Right lobe of liver (tissue), 6 donors: Measurements from ENCODE around the gene NEGR1. TPM values are rescaled to one million over a fixed set of nuclear protein-coding genes. Genes with fewer than 3 reads are reported as not detected.

Experiments used
- ATAC-seq, 4 donors: fragments of 200-7000 bp; cut with Tn5 transposase; one replicate each; pipeline ENCODE4 v1.9.1; 2020; ENCODE audit warnings: mild to moderate bottlenecking in 4 of 4, moderate library complexity in 4 of 4
- DNase-seq, 3 donors: peaks; one replicate each; pipeline ENCODE4 v3.0.0-alpha.2; 2020
- H3K27ac ChIP-seq, 3 donors: fragments of 200-600 bp; one replicate each; pipeline ENCODE4 v1.8.0; 2022
- H3K27me3 ChIP-seq, 2 donors: fragments of 200-600 bp; one replicate each; pipeline ENCODE4 v1.8.0; 2022
- H3K36me3 ChIP-seq, 4 donors: fragments of 200-600 bp; sonication (generic) in 1 of 4; one replicate each; pipeline versions ENCODE4 v1.5.1 to v1.8.0; 2017 to 2022; ENCODE audit warnings: control low read depth in 1 of 4
- H3K4me1 ChIP-seq, 4 donors: fragments of 200-600 bp; sonication (generic) in 1 of 4; one replicate each; pipeline versions ENCODE4 v1.5.1 to v1.8.0; 2017 to 2022; ENCODE audit warnings: control low read depth in 1 of 4
- H3K4me3 ChIP-seq, 3 donors: fragments of 200-600 bp; one replicate each; pipeline ENCODE4 v1.8.0; 2022
- H3K9me3 ChIP-seq, 4 donors: fragments of 200-600 bp; sonication (generic) in 1 of 4; one replicate each; pipeline versions ENCODE4 v1.5.1 to v1.8.0; 2017 to 2022; ENCODE audit warnings: control low read depth in 1 of 4
- POLR2A ChIP-seq: fragments of 450-650 bp; IDR thresholded peaks from one replicate; pipeline ENCODE4 v1.6.1; 2017; ENCODE audit warnings: antibody characterized with exemption, mild to moderate bottlenecking
- WGBS: methylation state at CpG from one replicate; pipeline ENCODE4 v1.1.6; 2018; ENCODE audit warnings: low coverage, low lambda C conversion rate; ENCODE audit not compliant: insufficient coverage; ENCODE audit errors: missing lambda C conversion rate; 5-methylcytosine and 5-hydroxymethylcytosine counted together
- intact Hi-C, 2 donors: fragments of 100-400 bp; cut with DNase I; formaldehyde crosslinking; loops; one replicate each; pipeline versions ENCODE4 v1.11.2 to v1.14.1; 2022
- total RNA-seq, 6 experiments: library from RNA; depleted of rRNA in 2 of 6; stranded (reverse); fragments of >200 nt in 2 of 6; fragmentation: NEBNext Ultra II Directional in 3 of 6; extraction: Animal tissue kit (Norgen Biotek cat#: 25700) in 3 of 6; gene quantifications; one replicate each; pipeline versions ENCODE4 v1.1.0 to v1.2.4, GENCODE V29; 2016 to 2023
- TF ChIP-seq, protein P1 (sequence below), 4 donors: fragments of 200-600 bp in 3 of 4; fragments of 450-650 bp in 1 of 4; IDR thresholded peaks; one replicate each; pipeline versions ENCODE4 v1.5.1 to v1.8.0; 2016 to 2022; ENCODE audit warnings: antibody characterized with exemption in 4 of 4, mild to moderate bottlenecking in 2 of 4
- donor health status: DM: no; HTN: yes; CAD: no.
- donor health status: DM: no; HTN: no; CAD: no.
- donor health status: DM: no; HTN: no; CAD: no.
- donor health status: DM: no; HTN: yes; CAD: no.
- donor health status: DM: no; HTN: yes; CAD: no.

NEGR1 gene
- total RNA-seq, 6 experiments from 2014 or later = 0.02 to 0.31 (median 0.14) TPM

DNA sequence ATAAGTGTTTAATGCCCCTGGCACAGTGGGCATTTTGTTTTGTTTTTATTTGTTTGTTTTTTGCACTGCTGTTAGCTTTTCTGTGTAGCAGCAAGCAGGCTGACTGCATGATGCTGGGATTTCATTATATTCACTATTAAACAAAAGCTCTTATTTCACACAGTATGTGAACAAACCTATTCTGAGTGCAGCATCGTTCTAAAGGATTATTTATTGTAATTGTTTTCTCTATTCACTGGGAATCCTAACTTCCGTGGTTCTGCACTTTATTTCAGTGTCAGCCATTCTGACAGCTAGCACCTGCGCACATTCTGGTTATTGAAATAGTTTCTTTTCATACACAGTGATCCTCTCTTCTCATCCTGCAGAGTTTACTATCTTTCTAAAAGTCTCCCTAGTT is 595.0 kb downstream of the NEGR1 start:
- intact Hi-C loops = no loop called here
- no peaks in the 10 kb centered on the region for H3K4me1 ChIP-seq
- DNase-seq = no peak
- H3K27ac ChIP-seq = no peak overlapping the region
- no peaks in the 10 kb centered on the region for H3K36me3 ChIP-seq
- no peaks in the 10 kb centered on the region for H3K9me3 ChIP-seq
- no peak for TF ChIP-seq POLR2A
- TF ChIP-seq, protein P1, sequence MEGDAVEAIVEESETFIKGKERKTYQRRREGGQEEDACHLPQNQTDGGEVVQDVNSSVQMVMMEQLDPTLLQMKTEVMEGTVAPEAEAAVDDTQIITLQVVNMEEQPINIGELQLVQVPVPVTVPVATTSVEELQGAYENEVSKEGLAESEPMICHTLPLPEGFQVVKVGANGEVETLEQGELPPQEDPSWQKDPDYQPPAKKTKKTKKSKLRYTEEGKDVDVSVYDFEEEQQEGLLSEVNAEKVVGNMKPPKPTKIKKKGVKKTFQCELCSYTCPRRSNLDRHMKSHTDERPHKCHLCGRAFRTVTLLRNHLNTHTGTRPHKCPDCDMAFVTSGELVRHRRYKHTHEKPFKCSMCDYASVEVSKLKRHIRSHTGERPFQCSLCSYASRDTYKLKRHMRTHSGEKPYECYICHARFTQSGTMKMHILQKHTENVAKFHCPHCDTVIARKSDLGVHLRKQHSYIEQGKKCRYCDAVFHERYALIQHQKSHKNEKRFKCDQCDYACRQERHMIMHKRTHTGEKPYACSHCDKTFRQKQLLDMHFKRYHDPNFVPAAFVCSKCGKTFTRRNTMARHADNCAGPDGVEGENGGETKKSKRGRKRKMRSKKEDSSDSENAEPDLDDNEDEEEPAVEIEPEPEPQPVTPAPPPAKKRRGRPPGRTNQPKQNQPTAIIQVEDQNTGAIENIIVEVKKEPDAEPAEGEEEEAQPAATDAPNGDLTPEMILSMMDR (IDR thresholded peaks at IDR 0.05) = no peak
- no peaks in the 10 kb centered on the region for H3K27me3 ChIP-seq
- 58% methylated on average over 3 of the region's 3 CpGs for WGBS
- no peak for ATAC-seq
- no peak overlapping the region for H3K4me3 ChIP-seq

GRCh38 chr1:71676979-71677925 is 605.1 kb downstream of the NEGR1 start:
- no peak for TF ChIP-seq POLR2A
- TF ChIP-seq, protein P1 (IDR thresholded peaks at IDR 0.05) = no peak
- DNase-seq (no peak), ATAC-seq (no peak)
- Histone ChIP-seq H3K4me3 (no peak overlapping the region), H3K36me3 (no peaks in the 10 kb centered on the region), H3K4me1 (no peaks in the 10 kb centered on the region), H3K27ac (no peak overlapping the region), H3K9me3 (no peaks in the 10 kb centered on the region), H3K27me3 (no peaks in the 10 kb centered on the region)
- WGBS = 30% methylated on average over 7 of the region's 7 CpGs
- intact Hi-C loops = no loop called here

GRCh38 chr1:71668065-71668464 is 614.3 kb downstream of the NEGR1 start:
- Histone ChIP-seq H3K9me3 (no peaks in the 10 kb centered on the region), H3K36me3 (no peaks in the 10 kb centered on the region), H3K27me3 (no peaks in the 10 kb centered on the region), H3K27ac (no peak overlapping the region), H3K4me3 (no peak overlapping the region), H3K4me1 (no peaks in the 10 kb centered on the region)
- intact Hi-C loops = no loop called here
- ATAC-seq (no peak), DNase-seq (no peak)
- TF ChIP-seq POLR2A = no peak
- TF ChIP-seq, protein P1 (IDR thresholded peaks at IDR 0.05) = no peak
- 19% methylated on average over 3 of the region's 3 CpGs for WGBS

GRCh38 chr1:71667216-71667615 is 615.1 kb downstream of the NEGR1 start:
- H3K4me3 ChIP-seq = no peak overlapping the region
- no peaks in the 10 kb centered on the region for H3K36me3 ChIP-seq
- H3K27me3 ChIP-seq = no peaks in the 10 kb centered on the region
- DNase-seq (no peak), ATAC-seq (no peak)
- intact Hi-C loops = no loop called here
- H3K27ac ChIP-seq = no peak overlapping the region
- H3K9me3 ChIP-seq = no peaks in the 10 kb centered on the region
- H3K4me1 ChIP-seq = no peaks in the 10 kb centered on the region
- TF ChIP-seq, protein P1 (IDR thresholded peaks at IDR 0.05) = no peak
- no peak for TF ChIP-seq POLR2A
- 33% methylated on average over 2 of the region's 2 CpGs for WGBS
